Measurements from ENCODE around the gene TBL1Y.

DNA sequence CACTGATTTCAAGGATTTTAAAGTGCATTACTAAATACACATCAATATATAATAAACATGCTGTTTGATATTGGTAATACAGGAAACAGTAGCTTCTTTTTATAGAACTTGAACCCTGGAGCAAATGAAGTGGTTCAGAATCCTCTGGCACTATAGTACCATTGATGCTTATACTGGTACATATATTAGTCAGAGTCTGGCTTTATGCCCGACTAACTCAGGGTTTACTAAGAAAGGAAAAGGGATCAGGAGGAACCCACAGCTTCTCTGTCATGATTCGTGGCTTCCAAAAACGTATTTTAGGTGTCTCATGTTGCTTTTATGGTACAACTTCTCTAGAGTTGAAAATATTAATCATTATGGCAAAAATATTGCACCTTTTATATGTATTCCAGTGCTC is 72.7 kb downstream of the TBL1Y start:
- TF ChIP-seq, protein P1, sequence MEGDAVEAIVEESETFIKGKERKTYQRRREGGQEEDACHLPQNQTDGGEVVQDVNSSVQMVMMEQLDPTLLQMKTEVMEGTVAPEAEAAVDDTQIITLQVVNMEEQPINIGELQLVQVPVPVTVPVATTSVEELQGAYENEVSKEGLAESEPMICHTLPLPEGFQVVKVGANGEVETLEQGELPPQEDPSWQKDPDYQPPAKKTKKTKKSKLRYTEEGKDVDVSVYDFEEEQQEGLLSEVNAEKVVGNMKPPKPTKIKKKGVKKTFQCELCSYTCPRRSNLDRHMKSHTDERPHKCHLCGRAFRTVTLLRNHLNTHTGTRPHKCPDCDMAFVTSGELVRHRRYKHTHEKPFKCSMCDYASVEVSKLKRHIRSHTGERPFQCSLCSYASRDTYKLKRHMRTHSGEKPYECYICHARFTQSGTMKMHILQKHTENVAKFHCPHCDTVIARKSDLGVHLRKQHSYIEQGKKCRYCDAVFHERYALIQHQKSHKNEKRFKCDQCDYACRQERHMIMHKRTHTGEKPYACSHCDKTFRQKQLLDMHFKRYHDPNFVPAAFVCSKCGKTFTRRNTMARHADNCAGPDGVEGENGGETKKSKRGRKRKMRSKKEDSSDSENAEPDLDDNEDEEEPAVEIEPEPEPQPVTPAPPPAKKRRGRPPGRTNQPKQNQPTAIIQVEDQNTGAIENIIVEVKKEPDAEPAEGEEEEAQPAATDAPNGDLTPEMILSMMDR (IDR thresholded peaks at IDR 0.05) = no peak
- TF ChIP-seq POLR2A (IDR thresholded peaks at IDR 0.05) = no peak
